CD8-positive, alpha-beta memory T cell (primary cell): ENCODE measurements around the gene PRKAR1A. TPM values are rescaled to one million over a fixed set of nuclear protein-coding genes. Genes with fewer than 3 reads are reported as not detected.

ENCODE experiments used
- polyA plus RNA-seq: library from polyadenylated mRNA; unstranded; fragments of 300-500 nt; fragmentation: Illumina TruSeq; gene quantifications from one replicate; pipeline ENCODE4 v1.2.3, GENCODE V29; 2021
- total RNA-seq, 2 experiments: library from RNA; stranded (reverse); gene quantifications; one replicate each; pipeline ENCODE4 v1.2.3, GENCODE V29; 2021

Gene PRKAR1A
- total and polyA plus RNA-seq, 3 experiments from 2014 or later: 191 to 203 (median 197) TPM

Other genes starting within 250 kb of the PRKAR1A start
- gene SLC16A6, start 221.3 kb upstream of the PRKAR1A start, total RNA-seq: 1 to 10 TPM; 8.4 to 9.4 TPM
- gene SLC16A6, start 221.3 kb upstream of the PRKAR1A start, polyA plus RNA-seq: 1.3 TPM
- gene ARSG, start 220.9 kb upstream of the PRKAR1A start, total RNA-seq: 1 to 10 TPM; 7.0 to 7.7 TPM
- gene ARSG, start 220.9 kb upstream of the PRKAR1A start, polyA plus RNA-seq: 9.5 TPM
- gene WIPI1, start 54.9 kb upstream of the PRKAR1A start, total RNA-seq: 10 to 100 TPM in 1 of 2 experiments, 1 to 10 TPM in 1; 9.8 to 10.3 TPM
- gene WIPI1, start 54.9 kb upstream of the PRKAR1A start, polyA plus RNA-seq: 8.2 TPM
- gene FAM20A, start 88.9 kb downstream of the PRKAR1A start, total RNA-seq: not detected
- 0.07 TPM for gene FAM20A, start 88.9 kb downstream of the PRKAR1A start, polyA plus RNA-seq